CD14-positive monocyte (primary cell): ENCODE measurements around the gene CFAP74. TPM values are rescaled to one million over a fixed set of nuclear protein-coding genes. Genes with fewer than 3 reads are reported as not detected.

ENCODE experiments used
- DNase-seq, 3 donors: peaks; one replicate each; pipeline ENCODE4 v3.0.0-alpha.2; 2011 to 2022
- H2AFZ ChIP-seq: 2 replicates; pipeline ENCODE4 v1.6.0; 2012; ENCODE audit warnings: mild to moderate bottlenecking, low read depth, low read length, inconsistent platforms; ENCODE audit not compliant: insufficient read depth, poor library complexity, severe bottlenecking
- H3K27ac ChIP-seq, 2 donors: 1 replicate in 1 of 2; 2 replicates in 1 of 2; pipeline ENCODE4 v1.5.1; 2012 to 2013; ENCODE audit warnings: low read length in 2 of 2, control low read depth in 1 of 2, inconsistent platforms in 1 of 2, low read depth in 1 of 2, mild to moderate bottlenecking in 1 of 2
- H3K27me3 ChIP-seq, 2 donors: one replicate each; pipeline versions ENCODE4 v1.6.0 to v1.6.1; 2011 to 2013; ENCODE audit warnings: low read length in 2 of 2; ENCODE audit not compliant: control insufficient read depth in 2 of 2, insufficient read depth in 2 of 2
- H3K36me3 ChIP-seq, 2 donors: replicated peaks in 1 of 2; 1 replicate in 1 of 2; 2 replicates in 1 of 2; pipeline versions ENCODE4 v1.5.1 to v1.6.1; 2012 to 2013; ENCODE audit warnings: low read length in 2 of 2, control low read depth in 1 of 2, inconsistent platforms in 1 of 2, mild to moderate bottlenecking in 1 of 2; ENCODE audit not compliant: insufficient read depth in 2 of 2, control insufficient read depth in 1 of 2
- H3K4me1 ChIP-seq, 2 donors: 1 replicate in 1 of 2; 2 replicates in 1 of 2; pipeline versions ENCODE4 v1.5.1 to v1.6.1; 2012 to 2013; ENCODE audit warnings: low read length in 2 of 2, control low read depth in 1 of 2, inconsistent platforms in 1 of 2, mild to moderate bottlenecking in 1 of 2, moderate library complexity in 1 of 2; ENCODE audit not compliant: insufficient read depth in 2 of 2, control insufficient read depth in 1 of 2
- H3K4me2 ChIP-seq: replicated peaks from 2 replicates; pipeline ENCODE3; 2012; ENCODE audit warnings: low read length, moderate library complexity, mild to moderate bottlenecking; ENCODE audit not compliant: poor library complexity, severe bottlenecking; ENCODE audit errors: extremely low read depth
- H3K4me3 ChIP-seq, 3 experiments: fragments of 200-600 bp in 1 of 3; sonication (generic) in 1 of 3; replicated peaks in 1 of 3; 1 replicate in 2 of 3; 2 replicates in 1 of 3; pipeline ENCODE4 v1.5.1; 2011 to 2013; ENCODE audit warnings: low read length in 3 of 3, mild to moderate bottlenecking in 3 of 3, control low read depth in 2 of 3, low read depth in 2 of 3, inconsistent platforms in 1 of 3, moderate library complexity in 1 of 3
- H3K79me2 ChIP-seq: 2 replicates; pipeline ENCODE4 v1.6.0; 2012; ENCODE audit warnings: mild to moderate bottlenecking, control low read depth, inconsistent platforms, low read length, moderate library complexity; ENCODE audit not compliant: insufficient read depth
- H3K9ac ChIP-seq: 2 replicates; pipeline ENCODE4 v1.6.0; 2017; ENCODE audit warnings: low read length, mild to moderate bottlenecking; ENCODE audit not compliant: insufficient read depth, poor library complexity, severe bottlenecking
- H3K9me3 ChIP-seq, 2 donors: replicated peaks in 1 of 2; 1 replicate in 1 of 2; 2 replicates in 1 of 2; pipeline versions ENCODE4 v1.5.1 to v1.6.1; 2012 to 2013; ENCODE audit warnings: low read length in 2 of 2, control low read depth in 1 of 2; ENCODE audit not compliant: control insufficient read depth in 1 of 2, insufficient read depth in 1 of 2
- H4K20me1 ChIP-seq: 2 replicates; pipeline ENCODE4 v1.6.0; 2012; ENCODE audit warnings: mild to moderate bottlenecking, low read length, control low read depth, moderate library complexity; ENCODE audit not compliant: insufficient read depth
- H3K27ac Mint-ChIP-seq, 7 donors: one replicate each; pipeline ENCODE4 v1.8.0; 2020; ENCODE audit warnings: mild to moderate bottlenecking in 7 of 7, mixed read lengths in 7 of 7, moderate library complexity in 6 of 7, inconsistent platforms in 2 of 7
- H3K27me3 Mint-ChIP-seq, 3 donors: one replicate each; pipeline ENCODE4 v1.8.0; 2021 to 2022; ENCODE audit warnings: low read depth in 3 of 3, mild to moderate bottlenecking in 3 of 3, mixed read lengths in 3 of 3, moderate library complexity in 3 of 3, inconsistent platforms in 1 of 3
- H3K36me3 Mint-ChIP-seq, 2 donors: one replicate each; pipeline ENCODE4 v1.8.0; 2020; ENCODE audit warnings: mixed read lengths in 2 of 2, inconsistent platforms in 1 of 2, mild to moderate bottlenecking in 1 of 2
- H3K4me1 Mint-ChIP-seq: one replicate; pipeline ENCODE4 v1.8.0; 2020; ENCODE audit warnings: mild to moderate bottlenecking, mixed read lengths
- H3K4me3 Mint-ChIP-seq, 2 donors: one replicate each; pipeline ENCODE4 v1.8.0; 2020; ENCODE audit warnings: mild to moderate bottlenecking in 2 of 2, mixed read lengths in 2 of 2, moderate library complexity in 1 of 2
- H3K9me3 Mint-ChIP-seq, 7 donors: one replicate each; pipeline ENCODE4 v1.8.0; 2020 to 2022; ENCODE audit warnings: mixed read lengths in 7 of 7, mild to moderate bottlenecking in 6 of 7, moderate library complexity in 6 of 7, inconsistent platforms in 2 of 7
- WGBS: methylation state at CpG from one replicate; pipeline ENCODE4 v1.1.5; 2013; ENCODE audit warnings: missing lambda C conversion rate; ENCODE audit not compliant: insufficient coverage; 5-methylcytosine and 5-hydroxymethylcytosine counted together
- intact Hi-C, 2 donors: fragments of 100-400 bp; cut with micrococcal nuclease; formaldehyde crosslinking; loops; one replicate each; pipeline versions ENCODE4 v1.15.0 to v1.15.1; 2023
- polyA plus RNA-seq, 3 donors: library from polyadenylated mRNA; depleted of rRNA in 1 of 3; unstranded in 2 of 3; stranded (reverse) in 1 of 3; fragments of 300-500 nt in 2 of 3; fragments of >200 nt in 1 of 3; fragmentation: Illumina TruSeq in 2 of 3; gene quantifications; 1 replicate in 2 of 3; 2 replicates in 1 of 3; pipeline ENCODE4 v1.2.3, GENCODE V29; 2012 to 2021
- TF ChIP-seq, protein P1 (sequence below): fragments of 200-600 bp; IDR thresholded peaks from one replicate; pipeline ENCODE4 v1.8.0; 2022; ENCODE audit warnings: antibody characterized with exemption, mild to moderate bottlenecking

Gene CFAP74
- polyA plus RNA-seq, 3 donors: not detected

DNA sequence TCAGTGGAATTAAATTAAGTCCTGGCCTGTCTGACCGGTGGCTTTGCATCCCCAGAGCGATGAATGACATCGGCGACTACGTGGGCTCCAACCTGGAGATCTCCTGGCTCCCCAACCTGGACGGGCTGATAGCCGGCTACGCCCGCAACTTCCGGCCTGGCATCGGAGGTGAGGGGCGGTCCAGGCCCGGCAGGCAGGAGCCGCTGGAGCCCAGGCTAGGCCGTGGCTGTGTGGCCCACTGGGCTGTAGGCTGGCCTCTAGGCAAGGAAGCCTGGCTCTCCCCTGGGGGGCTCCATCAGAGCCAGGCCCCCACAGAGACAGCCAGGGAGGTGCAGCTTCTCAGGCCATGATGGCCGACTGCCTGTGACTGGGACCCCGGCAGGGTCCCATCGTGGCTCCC, 21.3 kb upstream of the CFAP74 start:
- H4K20me1 ChIP-seq: no peaks in the 10 kb centered on the region
- peaks cover 3 to 19% of the 10 kb centered on the region in 2 donors for H3K27me3 ChIP-seq
- no peak overlapping the region for H3K4me3 Mint-ChIP-seq
- no peaks in the 10 kb centered on the region for H3K9me3 ChIP-seq
- H3K9me3 Mint-ChIP-seq: peaks cover 0 to 2% (median 0%) of the 10 kb centered on the region in 7 donors
- H3K4me1 ChIP-seq: peaks cover 0 to 3% of the 10 kb centered on the region in 2 donors
- DNase-seq: no peak
- no peaks in the 10 kb centered on the region for H3K79me2 ChIP-seq
- WGBS: 91% methylated on average over 18 of the region's 18 CpGs
- intact Hi-C loops: no loop called here
- H3K27ac Mint-ChIP-seq: no peak overlapping the region
- H3K4me1 Mint-ChIP-seq: peaks cover 6% of the 10 kb centered on the region
- H3K36me3 ChIP-seq: no peaks in the 10 kb centered on the region
- H3K27me3 Mint-ChIP-seq: peaks cover 23 to 37% (median 25%) of the 10 kb centered on the region in 3 donors
- no peak overlapping the region for H3K4me2 ChIP-seq
- H3K27ac ChIP-seq: no peak overlapping the region
- H3K36me3 Mint-ChIP-seq: no peaks in the 10 kb centered on the region
- no peak overlapping the region for H3K9ac ChIP-seq
- no peak overlapping the region for H3K4me3 ChIP-seq
- TF ChIP-seq, protein P1, sequence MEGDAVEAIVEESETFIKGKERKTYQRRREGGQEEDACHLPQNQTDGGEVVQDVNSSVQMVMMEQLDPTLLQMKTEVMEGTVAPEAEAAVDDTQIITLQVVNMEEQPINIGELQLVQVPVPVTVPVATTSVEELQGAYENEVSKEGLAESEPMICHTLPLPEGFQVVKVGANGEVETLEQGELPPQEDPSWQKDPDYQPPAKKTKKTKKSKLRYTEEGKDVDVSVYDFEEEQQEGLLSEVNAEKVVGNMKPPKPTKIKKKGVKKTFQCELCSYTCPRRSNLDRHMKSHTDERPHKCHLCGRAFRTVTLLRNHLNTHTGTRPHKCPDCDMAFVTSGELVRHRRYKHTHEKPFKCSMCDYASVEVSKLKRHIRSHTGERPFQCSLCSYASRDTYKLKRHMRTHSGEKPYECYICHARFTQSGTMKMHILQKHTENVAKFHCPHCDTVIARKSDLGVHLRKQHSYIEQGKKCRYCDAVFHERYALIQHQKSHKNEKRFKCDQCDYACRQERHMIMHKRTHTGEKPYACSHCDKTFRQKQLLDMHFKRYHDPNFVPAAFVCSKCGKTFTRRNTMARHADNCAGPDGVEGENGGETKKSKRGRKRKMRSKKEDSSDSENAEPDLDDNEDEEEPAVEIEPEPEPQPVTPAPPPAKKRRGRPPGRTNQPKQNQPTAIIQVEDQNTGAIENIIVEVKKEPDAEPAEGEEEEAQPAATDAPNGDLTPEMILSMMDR: no peak
- H2AFZ ChIP-seq: no peak overlapping the region

GRCh38 chr1:2024451-2024850, 20.9 kb upstream of the CFAP74 start:
- Histone ChIP-seq H3K4me1 (peaks cover 0 to 3% of the 10 kb centered on the region in 2 donors), H2AFZ (no peak overlapping the region), H3K79me2 (no peaks in the 10 kb centered on the region), H3K9me3 (no peaks in the 10 kb centered on the region), H4K20me1 (no peaks in the 10 kb centered on the region), H3K4me2 (no peak overlapping the region), H3K4me3 (no peak overlapping the region), H3K36me3 (no peaks in the 10 kb centered on the region), H3K27ac (no peak overlapping the region), H3K9ac (no peak overlapping the region), H3K27me3 (peaks cover 3 to 22% of the 10 kb centered on the region in 2 donors)
- Mint-ChIP-seq H3K27ac (no peak overlapping the region), H3K36me3 (no peaks in the 10 kb centered on the region), H3K27me3 (peaks cover 25 to 41% (median 27%) of the 10 kb centered on the region in 3 donors), H3K9me3 (peaks cover 0 to 2% (median 0%) of the 10 kb centered on the region in 7 donors), H3K4me3 (no peak overlapping the region), H3K4me1 (peaks cover 6% of the 10 kb centered on the region)
- no peak for DNase-seq
- TF ChIP-seq, protein P1: no peak
- WGBS: 83% methylated on average over 7 of the region's 10 CpGs
- intact Hi-C loops: no loop called here
